Activated B cell treated with CpG ODN at 0.5 μM for 24 hours (primary cell): ENCODE results near the gene ZNF862. TPM values are rescaled to one million over a fixed set of nuclear protein-coding genes. Genes with fewer than 3 reads are reported as not detected.

Experiments used
- ATAC-seq: fragments of 200-7000 bp; cut with Tn5 transposase; one replicate; pipeline ENCODE4 v1.10.0; 2021; ENCODE audit warnings: low read depth, mild to moderate bottlenecking, moderate library complexity
- CTCF ChIA-PET: fragments of 350-600 bp; sonication (Branson Sonifier 250); formaldehyde crosslinking; loops from one replicate; lab custom pipeline; 2021; ENCODE audit warnings: antibody characterized with exemption; lab: Charles Lee
- POLR2A ChIA-PET: fragments of 350-600 bp; sonication (Branson Sonifier 250); formaldehyde crosslinking; loops from one replicate; lab custom pipeline; 2021; ENCODE audit warnings: antibody characterized with exemption; lab: Charles Lee
- DNase-seq: peaks from one replicate; pipeline ENCODE4 v3.0.0; 2022
- H3K27ac Mint-ChIP-seq: one replicate; pipeline ENCODE4 v1.8.0; 2020; ENCODE audit warnings: mixed read lengths
- H3K27me3 Mint-ChIP-seq: one replicate; pipeline ENCODE4 v1.8.0; 2021; ENCODE audit warnings: mixed read lengths
- H3K36me3 Mint-ChIP-seq: one replicate; pipeline ENCODE4 v1.8.0; 2021; ENCODE audit warnings: low read depth, mixed read lengths
- H3K4me1 Mint-ChIP-seq: one replicate; pipeline ENCODE4 v1.8.0; 2021; ENCODE audit warnings: mixed read lengths
- H3K4me3 Mint-ChIP-seq: one replicate; pipeline ENCODE4 v1.8.0; 2020; ENCODE audit warnings: mild to moderate bottlenecking, mixed read lengths
- H3K9me3 Mint-ChIP-seq: one replicate; pipeline ENCODE4 v1.8.0; 2020; ENCODE audit warnings: mixed read lengths
- intact Hi-C: fragments of 100-400 bp; cut with micrococcal nuclease; formaldehyde crosslinking; loops from one replicate; pipeline ENCODE4 v1.15.1; 2024
- total RNA-seq: library from RNA; stranded (reverse); gene quantifications from 2 replicates; pipeline ENCODE4 v1.2.3, GENCODE V29; 2022
- TF ChIP-seq, protein P1 (sequence below): fragments of 200-600 bp; IDR thresholded peaks from one replicate; pipeline ENCODE4 v1.8.0; 2022; ENCODE audit warnings: antibody characterized with exemption, mild to moderate bottlenecking

The ZNF862 gene
- total RNA-seq, 1 donor from 2014 or later: 17.6 TPM

DNA sequence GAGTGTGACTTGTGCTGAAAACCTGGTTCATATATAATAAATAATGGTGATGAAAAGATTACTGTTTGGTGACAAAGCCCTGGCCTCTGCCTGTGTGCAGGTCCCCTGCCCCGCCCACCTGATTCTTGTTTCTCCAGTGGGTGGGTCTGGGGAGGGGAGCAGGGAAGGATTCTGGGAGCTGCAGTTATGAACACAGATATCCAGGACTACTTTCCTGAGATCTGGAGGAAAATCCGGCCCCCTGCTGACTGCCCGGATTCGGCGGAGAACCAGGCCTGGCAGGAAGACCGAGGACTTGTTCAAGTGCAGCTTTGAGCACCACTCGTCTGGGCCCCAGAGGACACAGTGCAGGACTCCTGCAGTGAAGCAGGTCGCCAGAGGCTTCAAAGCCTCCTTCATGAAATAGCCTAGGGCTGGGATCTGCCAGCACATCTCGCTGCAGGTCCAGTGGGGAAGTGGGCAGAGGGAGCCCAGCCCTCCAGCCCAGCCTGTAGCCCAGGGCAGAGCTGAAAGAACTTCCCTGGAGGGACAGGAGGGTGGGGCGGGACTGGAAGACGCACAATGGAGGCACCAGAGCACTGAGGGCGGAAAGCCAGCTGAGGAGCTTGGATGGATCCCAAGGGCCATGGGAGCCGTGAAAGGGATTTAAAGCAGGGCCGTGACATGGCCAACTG is 42.6 kb downstream of the ZNF862 start:
- Mint-ChIP-seq H3K4me1 (peaks cover 7% of the 10 kb centered on the region), H3K36me3 (peaks cover 10% of the 10 kb centered on the region), H3K9me3 (no peaks in the 10 kb centered on the region), H3K4me3 (no peak overlapping the region), H3K27me3 (no peaks in the 10 kb centered on the region), H3K27ac (no peak overlapping the region)
- intact Hi-C loops: no loop called here
- ChIA-PET POLR2A (no interaction called here), CTCF (no interaction called here)
- TF ChIP-seq, protein P1, sequence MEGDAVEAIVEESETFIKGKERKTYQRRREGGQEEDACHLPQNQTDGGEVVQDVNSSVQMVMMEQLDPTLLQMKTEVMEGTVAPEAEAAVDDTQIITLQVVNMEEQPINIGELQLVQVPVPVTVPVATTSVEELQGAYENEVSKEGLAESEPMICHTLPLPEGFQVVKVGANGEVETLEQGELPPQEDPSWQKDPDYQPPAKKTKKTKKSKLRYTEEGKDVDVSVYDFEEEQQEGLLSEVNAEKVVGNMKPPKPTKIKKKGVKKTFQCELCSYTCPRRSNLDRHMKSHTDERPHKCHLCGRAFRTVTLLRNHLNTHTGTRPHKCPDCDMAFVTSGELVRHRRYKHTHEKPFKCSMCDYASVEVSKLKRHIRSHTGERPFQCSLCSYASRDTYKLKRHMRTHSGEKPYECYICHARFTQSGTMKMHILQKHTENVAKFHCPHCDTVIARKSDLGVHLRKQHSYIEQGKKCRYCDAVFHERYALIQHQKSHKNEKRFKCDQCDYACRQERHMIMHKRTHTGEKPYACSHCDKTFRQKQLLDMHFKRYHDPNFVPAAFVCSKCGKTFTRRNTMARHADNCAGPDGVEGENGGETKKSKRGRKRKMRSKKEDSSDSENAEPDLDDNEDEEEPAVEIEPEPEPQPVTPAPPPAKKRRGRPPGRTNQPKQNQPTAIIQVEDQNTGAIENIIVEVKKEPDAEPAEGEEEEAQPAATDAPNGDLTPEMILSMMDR: no peak
- ATAC-seq (no peak), DNase-seq (no peak)

DNA sequence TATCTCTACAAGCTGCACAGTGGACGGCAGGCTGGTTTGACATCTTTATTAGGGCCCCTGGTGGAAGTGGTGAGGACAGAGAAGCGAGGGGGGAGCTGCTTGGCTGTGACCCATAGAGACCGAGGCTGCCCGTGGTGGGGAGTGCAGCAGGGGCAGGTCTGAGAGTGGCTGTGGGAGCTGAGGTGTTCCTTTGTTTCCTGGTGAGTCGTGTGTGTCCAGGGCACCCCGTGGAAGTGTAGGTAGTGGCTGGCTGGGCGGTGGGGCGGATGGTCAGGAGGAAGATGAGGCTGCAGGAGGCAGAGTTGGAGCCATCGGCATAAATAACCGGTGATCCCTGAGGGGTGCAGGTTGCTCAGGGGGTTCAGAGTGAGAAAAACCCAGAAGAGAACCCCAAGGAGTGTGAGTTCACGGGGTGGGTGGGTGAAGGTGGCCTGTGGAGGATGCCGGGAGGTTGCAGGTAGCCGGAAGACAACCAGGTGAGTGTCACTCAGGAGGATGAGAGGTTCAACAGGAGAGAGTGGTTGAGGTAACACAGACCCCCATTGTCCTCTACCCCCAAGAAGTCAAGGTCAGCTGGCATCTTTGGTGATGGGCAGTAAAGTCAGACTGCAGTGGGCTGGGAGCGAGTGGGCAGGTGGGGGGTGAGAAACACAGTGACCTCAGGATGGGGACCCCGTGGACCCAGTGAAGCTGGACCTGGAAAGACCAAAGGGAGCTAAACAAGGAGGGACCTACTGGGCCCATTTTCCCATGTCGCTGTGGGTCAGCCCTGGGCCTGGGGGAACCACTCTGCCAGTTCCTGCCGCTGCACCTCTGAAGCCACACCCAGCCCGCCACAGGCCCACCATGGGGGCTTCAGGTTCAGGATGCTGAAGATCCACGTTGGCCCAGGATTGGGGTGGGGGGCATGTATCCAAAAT is 43.4 kb downstream of the ZNF862 start:
- H3K4me1 Mint-ChIP-seq: peaks cover 14% of the 10 kb centered on the region
- no peak overlapping the region for H3K4me3 Mint-ChIP-seq
- ATAC-seq (no peak), DNase-seq (no peak)
- CTCF ChIA-PET: no interaction called here
- POLR2A ChIA-PET: no interaction called here
- TF ChIP-seq, protein P1: no peak
- no peaks in the 10 kb centered on the region for H3K27me3 Mint-ChIP-seq
- intact Hi-C loops: no loop called here
- no peak overlapping the region for H3K27ac Mint-ChIP-seq
- peaks cover 8% of the 10 kb centered on the region for H3K36me3 Mint-ChIP-seq
- no peaks in the 10 kb centered on the region for H3K9me3 Mint-ChIP-seq

DNA sequence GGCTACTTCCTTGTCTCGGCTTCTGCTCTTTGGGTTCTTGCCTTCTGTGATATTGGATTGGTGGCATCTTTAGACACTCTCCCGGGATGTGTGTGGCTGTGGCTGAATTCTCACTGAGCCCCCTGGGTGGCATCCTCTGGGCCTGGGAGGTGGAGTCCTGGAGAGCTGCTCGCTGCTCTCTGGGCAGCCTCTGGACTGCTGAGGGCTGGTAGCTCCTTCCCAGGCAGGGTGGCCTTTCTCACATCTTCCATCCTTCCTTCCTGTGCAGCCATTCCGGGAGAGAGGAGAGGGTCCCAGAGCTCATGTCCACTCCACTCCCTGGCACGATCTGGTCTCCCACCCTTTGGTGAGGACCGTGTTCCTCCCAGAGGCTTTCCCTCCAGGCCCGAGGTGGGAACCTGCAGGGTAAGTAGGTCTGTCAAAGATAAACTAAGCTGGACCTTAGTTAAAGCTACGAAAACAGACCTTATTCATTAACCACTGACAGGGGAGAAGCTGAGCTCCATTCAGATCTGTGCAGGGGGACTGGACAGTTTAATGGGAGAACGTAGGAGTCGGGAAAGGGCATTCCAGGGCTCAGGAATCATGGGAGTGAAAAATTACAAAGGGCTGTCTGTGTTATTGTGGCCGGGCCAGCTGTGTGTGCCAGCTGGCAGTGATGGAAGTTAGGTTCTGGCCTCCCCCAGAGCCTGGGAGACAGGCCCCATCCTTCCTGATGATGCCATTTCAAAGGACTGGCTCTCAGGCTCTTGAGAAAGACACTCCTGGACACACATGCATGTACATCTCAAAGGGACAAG is 44.3 kb downstream of the ZNF862 start:
- Mint-ChIP-seq H3K9me3 (no peaks in the 10 kb centered on the region), H3K27me3 (no peaks in the 10 kb centered on the region), H3K36me3 (peaks cover 6% of the 10 kb centered on the region), H3K27ac (no peak overlapping the region), H3K4me1 (peaks cover 19% of the 10 kb centered on the region), H3K4me3 (no peak overlapping the region)
- TF ChIP-seq, protein P1: no peak
- intact Hi-C loops: no loop called here
- ChIA-PET CTCF (interaction anchor here (1.0 to 1.5 kb wide), 3 partner anchors 11 to 43 kb away, joined by 3 to 5 read pairs (median 4); no protein-coding TSS in a partner anchor), POLR2A (no interaction called here)
- DNase-seq (no peak), ATAC-seq (no peak)

DNA sequence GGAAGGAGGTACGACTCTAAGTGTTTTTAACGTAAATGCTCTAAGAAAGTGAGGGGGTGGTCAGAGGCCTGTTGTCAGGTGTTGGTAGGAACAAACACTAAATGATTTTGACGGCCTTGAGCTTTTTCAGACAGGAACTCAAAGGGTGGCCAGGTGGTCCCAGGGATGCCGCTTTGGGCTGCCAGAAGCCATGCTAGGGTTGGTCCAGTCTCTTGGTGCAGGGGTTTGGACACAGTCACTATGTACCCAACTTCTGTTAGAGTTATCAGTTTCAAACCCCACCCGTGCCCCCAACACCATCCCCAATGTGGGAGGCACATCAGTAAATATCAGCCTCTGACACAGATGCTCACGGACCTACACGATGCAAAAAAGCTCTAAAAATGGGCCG is 44.9 kb downstream of the ZNF862 start:
- DNase-seq: no peak
- ChIA-PET CTCF (interaction anchor here (1.0 to 1.5 kb wide), 3 partner anchors 11 to 43 kb away, joined by 3 to 5 read pairs (median 4); no protein-coding TSS in a partner anchor), POLR2A (no interaction called here)
- Mint-ChIP-seq H3K9me3 (no peaks in the 10 kb centered on the region), H3K27ac (no peak overlapping the region), H3K4me3 (no peak overlapping the region), H3K4me1 (peaks cover 21% of the 10 kb centered on the region), H3K27me3 (no peaks in the 10 kb centered on the region), H3K36me3 (peaks cover 2% of the 10 kb centered on the region)
- TF ChIP-seq, protein P1: no peak
- no peak for ATAC-seq
- intact Hi-C loops: no loop called here
